Astrocyte (in vitro differentiated cells and primary cell): Measurements from ENCODE around the gene SIAH2. TPM values are rescaled to one million over a fixed set of nuclear protein-coding genes. Genes with fewer than 3 reads are reported as not detected.

Source experiments
- DNase-seq: peaks from one replicate; pipeline ENCODE4 v3.0.0-alpha.2; 2010; ENCODE audit warnings: low read depth
- FAIRE-seq: peaks from 2 replicates; lab custom pipeline; 2011; peaks lifted over from hg19 to GRCh38; lab: Jason Lieb, UNC
- H2AFZ ChIP-seq: 2 replicates; pipeline ENCODE4 v1.6.0; 2012; ENCODE audit warnings: low read depth, low read length, inconsistent platforms
- H3K27ac ChIP-seq: 2 replicates; pipeline ENCODE4 v1.5.1; 2011; ENCODE audit warnings: low read depth, low read length, inconsistent platforms
- H3K27me3 ChIP-seq: 2 replicates; pipeline ENCODE4 v1.6.0; 2011; ENCODE audit warnings: low read length, inconsistent platforms; ENCODE audit not compliant: insufficient read depth
- H3K36me3 ChIP-seq: 2 replicates; pipeline ENCODE4 v1.5.1; 2011; ENCODE audit warnings: low read length, inconsistent platforms; ENCODE audit not compliant: insufficient read depth
- H3K4me1 ChIP-seq: 2 replicates; pipeline ENCODE4 v1.5.1; 2011; ENCODE audit warnings: low read length, inconsistent platforms; ENCODE audit not compliant: insufficient read depth
- H3K4me2 ChIP-seq: 2 replicates; pipeline ENCODE4 v1.6.0; 2012; ENCODE audit warnings: low read length, inconsistent platforms
- H3K4me3 ChIP-seq: 2 replicates; pipeline ENCODE4 v1.5.1; 2011; ENCODE audit warnings: low read depth, mild to moderate bottlenecking, low read length, inconsistent platforms; ENCODE audit not compliant: insufficient read depth
- H3K79me2 ChIP-seq: 2 replicates; pipeline ENCODE4 v1.6.0; 2012; ENCODE audit warnings: mild to moderate bottlenecking, low read length, inconsistent platforms; ENCODE audit not compliant: insufficient read depth
- H3K9ac ChIP-seq: 2 replicates; pipeline ENCODE4 v1.6.0; 2012; ENCODE audit warnings: mild to moderate bottlenecking, low read length, inconsistent platforms
- H3K9me3 ChIP-seq: 2 replicates; pipeline ENCODE4 v1.5.1; 2012; ENCODE audit warnings: low read depth, mild to moderate bottlenecking, low read length, inconsistent platforms; ENCODE audit not compliant: insufficient read depth
- H4K20me1 ChIP-seq: 2 replicates; pipeline ENCODE4 v1.6.0; 2012; ENCODE audit warnings: low read length, inconsistent platforms; ENCODE audit not compliant: insufficient read depth
- H3K27ac Mint-ChIP-seq: one replicate; pipeline ENCODE4 v1.8.0; 2021; ENCODE audit warnings: mild to moderate bottlenecking, mixed read lengths; ENCODE audit not compliant: unreplicated experiment
- H3K27me3 Mint-ChIP-seq: one replicate; pipeline ENCODE4 v1.8.0; 2021; ENCODE audit warnings: low read depth, mixed read lengths; ENCODE audit not compliant: unreplicated experiment
- H3K36me3 Mint-ChIP-seq: one replicate; pipeline ENCODE4 v1.8.0; 2021; ENCODE audit warnings: low read depth, mixed read lengths; ENCODE audit not compliant: unreplicated experiment
- H3K4me1 Mint-ChIP-seq: one replicate; pipeline ENCODE4 v1.8.0; 2021; ENCODE audit warnings: low read depth, mixed read lengths; ENCODE audit not compliant: unreplicated experiment
- H3K4me3 Mint-ChIP-seq: one replicate; pipeline ENCODE4 v1.8.0; 2021; ENCODE audit warnings: mild to moderate bottlenecking, moderate library complexity, mixed read lengths; ENCODE audit not compliant: unreplicated experiment
- H3K9me3 Mint-ChIP-seq: one replicate; pipeline ENCODE4 v1.8.0; 2021; ENCODE audit warnings: mild to moderate bottlenecking, mixed read lengths; ENCODE audit not compliant: unreplicated experiment
- CTCF ChIP-seq: IDR thresholded peaks from 2 replicates; pipeline ENCODE4 v1.5.1; 2011; ENCODE audit warnings: low read depth, mild to moderate bottlenecking, inconsistent platforms, low read length, moderate library complexity; ENCODE audit not compliant: insufficient read depth
- EZH2 ChIP-seq: IDR thresholded peaks from 2 replicates; pipeline ENCODE4 v1.6.1; 2012; ENCODE audit warnings: mild to moderate bottlenecking, low read length, inconsistent platforms; ENCODE audit not compliant: insufficient read depth
- total RNA-seq: library from RNA; stranded (reverse); gene quantifications from 2 replicates; pipeline ENCODE4 v1.2.1, GENCODE V29; 2021

The SIAH2 gene
- total RNA-seq, 1 donor from 2014 or later: 39.3 TPM

GRCh38 chr3:150783920-150784746 lies 21.2 kb upstream of the SIAH2 start:
- Mint-ChIP-seq H3K36me3 (no peaks in the 10 kb centered on the region), H3K4me3 (no peak overlapping the region), H3K27ac (no peak overlapping the region), H3K9me3 (no peaks in the 10 kb centered on the region), H3K4me1 (peaks cover 3% of the 10 kb centered on the region), H3K27me3 (peaks cover 11% of the 10 kb centered on the region)
- no peaks in the 10 kb centered on the region for H3K79me2 ChIP-seq
- H3K27ac ChIP-seq: no peak overlapping the region
- no peaks in the 10 kb centered on the region for H4K20me1 ChIP-seq
- H2AFZ ChIP-seq: no peak overlapping the region
- no peaks in the 10 kb centered on the region for H3K9me3 ChIP-seq
- DNase-seq (peak; percentile 8), FAIRE-seq (no peak)
- H3K27me3 ChIP-seq: no peaks in the 10 kb centered on the region
- no peak overlapping the region for H3K4me2 ChIP-seq
- no peaks in the 10 kb centered on the region for H3K36me3 ChIP-seq
- H3K4me3 ChIP-seq: no peak overlapping the region
- no peak for TF ChIP-seq CTCF
- TF ChIP-seq EZH2: no peak
- peaks cover 5% of the 10 kb centered on the region for H3K4me1 ChIP-seq
- H3K9ac ChIP-seq: no peak overlapping the region

DNA sequence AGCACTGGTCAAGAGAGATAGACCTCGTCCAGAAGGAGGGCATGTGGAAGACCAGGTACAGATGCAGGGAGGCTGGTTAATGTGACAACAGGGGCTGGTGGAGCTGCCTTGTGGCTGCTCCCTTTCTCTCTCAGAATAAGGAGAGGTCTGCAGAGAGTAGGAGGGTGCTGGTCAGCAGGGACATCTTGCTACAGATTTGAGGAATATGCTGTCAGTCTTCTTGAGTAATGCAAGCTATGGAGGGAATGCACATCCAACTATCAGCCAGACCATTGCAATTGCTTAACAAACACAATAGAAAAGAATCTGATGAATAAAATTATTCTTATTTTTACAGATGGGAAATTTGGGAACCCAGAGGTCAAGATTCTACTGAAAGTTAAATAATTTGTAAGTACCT lies 20.3 kb upstream of the SIAH2 start:
- Histone ChIP-seq H2AFZ (no peak overlapping the region), H3K4me3 (no peak overlapping the region), H3K27ac (no peak overlapping the region), H3K36me3 (no peaks in the 10 kb centered on the region), H3K79me2 (no peaks in the 10 kb centered on the region), H4K20me1 (no peaks in the 10 kb centered on the region), H3K27me3 (no peaks in the 10 kb centered on the region), H3K4me1 (peaks cover 5% of the 10 kb centered on the region), H3K4me2 (no peak overlapping the region), H3K9me3 (no peaks in the 10 kb centered on the region), H3K9ac (no peak overlapping the region)
- Mint-ChIP-seq H3K4me1 (peaks cover 3% of the 10 kb centered on the region), H3K27ac (no peak overlapping the region), H3K36me3 (no peaks in the 10 kb centered on the region), H3K4me3 (no peak overlapping the region), H3K27me3 (peaks cover 7% of the 10 kb centered on the region), H3K9me3 (no peaks in the 10 kb centered on the region)
- TF ChIP-seq CTCF: no peak
- TF ChIP-seq EZH2: no peak
- FAIRE-seq: no peak
- peak; percentile 8 for DNase-seq

DNA sequence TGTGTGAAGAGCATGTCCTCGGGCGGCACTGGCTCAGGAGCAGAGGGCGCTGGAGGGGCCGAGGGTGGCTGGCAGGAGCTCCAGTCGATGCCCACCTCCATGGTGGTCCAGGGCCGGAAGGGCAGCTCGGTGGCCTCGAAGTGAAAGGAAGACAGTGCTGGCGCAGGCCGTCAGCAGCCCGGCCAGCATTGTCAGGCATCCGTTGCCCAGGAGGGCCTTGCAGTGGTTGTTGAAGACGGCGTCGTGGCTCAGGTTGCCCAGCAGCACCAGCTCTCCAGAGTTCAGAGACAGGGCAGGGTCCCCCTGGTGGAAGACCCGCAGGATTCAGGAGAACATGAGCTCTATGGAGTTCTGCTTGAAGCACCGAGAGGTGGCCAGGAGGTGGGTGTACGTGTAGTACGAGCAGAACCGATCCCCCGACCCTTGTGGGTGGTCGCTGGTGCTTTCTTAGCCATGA lies 16.5 kb upstream of the SIAH2 start:
- no peaks in the 10 kb centered on the region for H3K9me3 ChIP-seq
- peaks cover 3% of the 10 kb centered on the region for H3K4me1 ChIP-seq
- no peaks in the 10 kb centered on the region for H4K20me1 ChIP-seq
- Mint-ChIP-seq H3K36me3 (no peaks in the 10 kb centered on the region), H3K4me1 (no peaks in the 10 kb centered on the region), H3K9me3 (no peaks in the 10 kb centered on the region), H3K27me3 (peaks cover 7% of the 10 kb centered on the region), H3K4me3 (no peak overlapping the region), H3K27ac (no peak overlapping the region)
- no peaks in the 10 kb centered on the region for H3K36me3 ChIP-seq
- no peak overlapping the region for H3K9ac ChIP-seq
- no peak overlapping the region for H3K4me2 ChIP-seq
- no peak for DNase-seq
- TF ChIP-seq EZH2: no peak
- H2AFZ ChIP-seq: no peak overlapping the region
- FAIRE-seq: no peak
- no peak overlapping the region for H3K4me3 ChIP-seq
- no peaks in the 10 kb centered on the region for H3K79me2 ChIP-seq
- no peak overlapping the region for H3K27ac ChIP-seq
- H3K27me3 ChIP-seq: no peaks in the 10 kb centered on the region
